Ovary (tissue), 3 donors: Measurements from ENCODE around the gene STARD7.

Experiments used
- EP300 ChIP-seq: sonication (generic); formaldehyde crosslinking; IDR thresholded peaks from one replicate; pipeline ENCODE4 v1.6.1; 2017; ENCODE audit warnings: antibody characterized with exemption
- POLR2A ChIP-seq: fragments of 450-650 bp; IDR thresholded peaks from one replicate; pipeline ENCODE4 v1.6.1; 2017; ENCODE audit warnings: antibody characterized with exemption, mild to moderate bottlenecking, moderate library complexity
- TF ChIP-seq, protein P1 (sequence below), 3 donors: fragments of 450-650 bp in 2 of 3; fragments of 200-600 bp in 1 of 3; IDR thresholded peaks; one replicate each; pipeline versions ENCODE4 v1.5.1 to v1.8.0; 2016 to 2022; ENCODE audit warnings: antibody characterized with exemption in 3 of 3, mild to moderate bottlenecking in 1 of 3
- donor health status: DM: no; HTN: no; CAD: no.

- TF ChIP-seq EP300: no peak
- TF ChIP-seq, protein P1, sequence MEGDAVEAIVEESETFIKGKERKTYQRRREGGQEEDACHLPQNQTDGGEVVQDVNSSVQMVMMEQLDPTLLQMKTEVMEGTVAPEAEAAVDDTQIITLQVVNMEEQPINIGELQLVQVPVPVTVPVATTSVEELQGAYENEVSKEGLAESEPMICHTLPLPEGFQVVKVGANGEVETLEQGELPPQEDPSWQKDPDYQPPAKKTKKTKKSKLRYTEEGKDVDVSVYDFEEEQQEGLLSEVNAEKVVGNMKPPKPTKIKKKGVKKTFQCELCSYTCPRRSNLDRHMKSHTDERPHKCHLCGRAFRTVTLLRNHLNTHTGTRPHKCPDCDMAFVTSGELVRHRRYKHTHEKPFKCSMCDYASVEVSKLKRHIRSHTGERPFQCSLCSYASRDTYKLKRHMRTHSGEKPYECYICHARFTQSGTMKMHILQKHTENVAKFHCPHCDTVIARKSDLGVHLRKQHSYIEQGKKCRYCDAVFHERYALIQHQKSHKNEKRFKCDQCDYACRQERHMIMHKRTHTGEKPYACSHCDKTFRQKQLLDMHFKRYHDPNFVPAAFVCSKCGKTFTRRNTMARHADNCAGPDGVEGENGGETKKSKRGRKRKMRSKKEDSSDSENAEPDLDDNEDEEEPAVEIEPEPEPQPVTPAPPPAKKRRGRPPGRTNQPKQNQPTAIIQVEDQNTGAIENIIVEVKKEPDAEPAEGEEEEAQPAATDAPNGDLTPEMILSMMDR (IDR thresholded peaks at IDR 0.05): no peak
- no peak for TF ChIP-seq POLR2A
Observed at GRCh38 chr2:96180521-96180920, 28.1 kb downstream of the STARD7 start.
